ENCODE results near the gene SLC23A3.
A peak's percentile ranks its signal among the peaks of the same experiment; 100 is the strongest.

SLC23A3 gene

DNA sequence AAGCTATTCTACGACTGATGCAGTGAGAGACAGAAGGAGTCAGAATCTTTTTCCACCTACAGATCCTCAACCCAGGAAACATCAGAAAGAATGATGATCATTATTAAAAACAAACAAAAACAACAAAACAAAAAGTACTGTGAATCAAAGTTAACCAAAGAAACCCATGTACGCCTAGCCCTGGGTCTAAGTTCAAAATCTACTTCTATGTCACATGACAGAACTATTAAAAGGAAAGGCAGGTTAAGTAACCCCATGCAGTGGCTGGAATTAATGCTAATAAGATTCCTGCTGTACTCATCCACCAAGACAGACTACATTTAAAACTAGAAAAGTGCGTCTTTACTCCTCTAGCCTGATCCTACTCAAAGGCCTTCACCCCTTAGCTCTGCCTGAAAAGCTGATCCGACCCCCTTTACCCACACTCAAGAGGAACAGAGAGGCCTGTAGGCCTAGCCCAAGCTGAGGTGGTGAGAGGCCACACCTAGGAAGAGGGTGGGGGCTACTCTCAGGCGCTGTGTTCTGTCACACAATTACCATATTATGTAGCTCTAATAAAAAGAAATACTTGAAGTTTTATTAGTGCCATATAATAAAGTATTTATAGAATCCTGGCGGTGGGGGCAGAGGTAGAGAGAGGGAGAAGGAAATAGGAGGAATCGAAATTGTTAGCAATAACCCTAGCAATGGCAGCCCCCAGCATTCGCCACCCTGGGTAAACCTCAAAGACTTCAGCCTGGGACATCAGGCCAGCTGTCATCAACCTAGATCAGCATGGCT is 46.3 kb downstream of the SLC23A3 start:
- H3K27ac ChIP-seq = no peak overlapping the region
- TF ChIP-seq ZFX (IDR thresholded peaks at IDR 0.05; ENCODE audit: borderline replicate concordance) = no peak
- TF ChIP-seq, protein P1, sequence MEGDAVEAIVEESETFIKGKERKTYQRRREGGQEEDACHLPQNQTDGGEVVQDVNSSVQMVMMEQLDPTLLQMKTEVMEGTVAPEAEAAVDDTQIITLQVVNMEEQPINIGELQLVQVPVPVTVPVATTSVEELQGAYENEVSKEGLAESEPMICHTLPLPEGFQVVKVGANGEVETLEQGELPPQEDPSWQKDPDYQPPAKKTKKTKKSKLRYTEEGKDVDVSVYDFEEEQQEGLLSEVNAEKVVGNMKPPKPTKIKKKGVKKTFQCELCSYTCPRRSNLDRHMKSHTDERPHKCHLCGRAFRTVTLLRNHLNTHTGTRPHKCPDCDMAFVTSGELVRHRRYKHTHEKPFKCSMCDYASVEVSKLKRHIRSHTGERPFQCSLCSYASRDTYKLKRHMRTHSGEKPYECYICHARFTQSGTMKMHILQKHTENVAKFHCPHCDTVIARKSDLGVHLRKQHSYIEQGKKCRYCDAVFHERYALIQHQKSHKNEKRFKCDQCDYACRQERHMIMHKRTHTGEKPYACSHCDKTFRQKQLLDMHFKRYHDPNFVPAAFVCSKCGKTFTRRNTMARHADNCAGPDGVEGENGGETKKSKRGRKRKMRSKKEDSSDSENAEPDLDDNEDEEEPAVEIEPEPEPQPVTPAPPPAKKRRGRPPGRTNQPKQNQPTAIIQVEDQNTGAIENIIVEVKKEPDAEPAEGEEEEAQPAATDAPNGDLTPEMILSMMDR (IDR thresholded peaks at IDR 0.05) = no peak

DNA sequence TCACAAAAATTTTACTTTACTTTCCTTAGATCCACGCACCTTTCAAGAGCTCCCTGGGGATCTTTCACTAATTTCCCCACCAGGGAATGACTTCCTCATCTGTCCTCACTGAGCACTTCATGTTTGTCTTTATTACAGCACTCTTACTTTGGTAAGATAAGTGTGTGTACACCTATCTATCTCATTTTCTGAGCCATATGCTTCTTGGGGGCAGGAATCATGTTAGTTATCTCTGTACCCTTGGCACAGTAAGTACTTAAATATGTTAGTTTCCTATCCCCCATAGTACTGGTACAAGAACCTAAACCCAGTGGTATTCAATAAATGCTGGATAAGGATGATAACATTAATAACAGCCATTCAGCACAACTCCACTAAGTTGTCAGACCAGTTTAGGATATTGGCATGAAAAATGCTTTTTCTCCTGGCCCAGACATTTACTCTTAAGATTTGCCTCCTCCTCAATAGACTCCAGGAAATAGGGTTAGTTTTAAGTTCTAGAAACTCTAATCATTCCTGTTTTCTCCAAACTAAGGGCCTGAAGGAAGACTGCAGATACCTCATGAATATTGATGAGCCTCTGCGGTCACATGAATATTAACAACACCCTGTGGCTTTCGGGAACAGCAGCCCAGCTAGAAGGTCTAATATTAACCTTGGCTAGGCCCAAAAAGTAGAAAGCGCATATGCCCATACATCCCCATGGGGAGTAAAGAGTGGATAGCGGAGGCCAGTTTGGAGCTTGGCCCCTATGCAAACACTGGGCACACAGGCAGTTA is 47.4 kb downstream of the SLC23A3 start:
- TF ChIP-seq, protein P1 (IDR thresholded peaks at IDR 0.05) = no peak
- TF ChIP-seq ZFX (IDR thresholded peaks at IDR 0.05; ENCODE audit: borderline replicate concordance) = no peak
- H3K27ac ChIP-seq = no peak overlapping the region

DNA sequence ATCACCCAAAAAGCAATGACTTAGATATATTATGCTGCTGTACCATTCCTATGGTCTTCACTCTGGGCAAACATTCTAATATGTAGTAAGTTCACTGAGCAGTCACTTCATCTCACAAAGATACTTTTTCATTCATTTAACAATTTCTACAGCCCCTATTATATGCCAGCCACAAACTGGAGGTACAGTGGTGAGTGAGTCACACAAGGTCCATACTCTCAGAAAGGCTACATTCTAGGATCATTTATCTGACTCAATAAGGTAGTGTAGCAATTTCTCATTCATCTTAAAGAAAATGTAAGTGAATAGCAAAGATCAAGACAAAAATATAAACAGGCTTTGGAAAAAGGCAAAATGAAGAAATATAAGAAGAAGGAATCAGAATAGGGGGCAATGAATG is 49.7 kb downstream of the SLC23A3 start:
- TF ChIP-seq ZFX (IDR thresholded peaks at IDR 0.05; ENCODE audit: borderline replicate concordance) = no peak
- TF ChIP-seq, protein P1 (IDR thresholded peaks at IDR 0.05) = no peak
- no peak overlapping the region for H3K27ac ChIP-seq

DNA sequence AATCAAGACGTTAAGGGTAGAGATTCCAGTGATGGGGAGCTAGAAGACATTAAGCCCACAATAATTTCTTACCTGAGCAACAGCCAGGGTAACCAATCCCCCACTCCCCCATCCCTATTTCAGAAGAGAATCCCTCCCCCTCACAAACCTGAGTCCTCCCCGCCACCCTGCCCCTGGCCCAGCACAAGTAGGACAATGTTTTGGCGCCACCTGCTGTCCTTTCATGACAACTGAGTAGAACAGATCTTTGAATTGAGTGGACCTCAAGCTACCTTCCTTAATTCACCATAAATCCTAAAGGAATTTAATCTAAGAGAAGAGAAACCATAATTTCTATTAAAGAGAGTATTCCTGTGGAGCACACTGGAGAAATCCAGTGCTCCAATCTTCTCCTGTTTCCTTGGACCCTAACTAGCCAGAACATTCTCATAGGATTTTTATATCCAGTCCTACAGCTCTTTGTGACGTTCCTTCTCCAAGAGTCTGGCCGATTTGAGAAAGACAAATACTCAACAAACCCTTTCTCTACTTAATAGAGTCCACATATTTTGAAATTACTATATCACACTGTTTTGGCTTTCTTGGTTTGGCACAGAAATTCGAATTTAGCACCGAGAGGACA is 50.3 kb downstream of the SLC23A3 start:
- TF ChIP-seq, protein P1 (IDR thresholded peaks at IDR 0.05) = peak; percentile 88
- TF ChIP-seq ZFX (IDR thresholded peaks at IDR 0.05; ENCODE audit: borderline replicate concordance) = no peak
- no peak overlapping the region for H3K27ac ChIP-seq

DNA sequence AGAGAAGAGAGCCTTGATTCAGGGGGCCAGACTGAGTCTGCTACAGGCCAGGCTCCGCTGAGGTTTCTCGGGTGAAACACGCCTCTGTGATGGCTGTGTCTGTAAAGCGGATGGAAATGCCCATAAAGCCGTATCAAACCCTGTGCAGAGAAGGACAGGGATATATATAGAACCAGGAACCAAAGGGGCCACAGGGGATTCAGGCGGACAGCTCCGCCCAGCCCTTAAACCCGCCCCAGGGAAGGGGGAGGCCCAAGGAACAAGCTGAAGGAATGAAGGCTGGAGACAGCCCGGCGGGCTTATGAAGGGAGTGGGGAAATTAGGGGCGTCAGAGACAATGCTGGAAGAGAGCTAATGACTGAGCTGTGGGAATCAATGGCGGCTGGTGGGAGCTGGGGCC is 51.3 kb downstream of the SLC23A3 start:
- no peak overlapping the region for H3K27ac ChIP-seq
- TF ChIP-seq, protein P1 (IDR thresholded peaks at IDR 0.05) = no peak
- no peak for TF ChIP-seq ZFX (IDR thresholded peaks at IDR 0.05; ENCODE audit: borderline replicate concordance)

DNA sequence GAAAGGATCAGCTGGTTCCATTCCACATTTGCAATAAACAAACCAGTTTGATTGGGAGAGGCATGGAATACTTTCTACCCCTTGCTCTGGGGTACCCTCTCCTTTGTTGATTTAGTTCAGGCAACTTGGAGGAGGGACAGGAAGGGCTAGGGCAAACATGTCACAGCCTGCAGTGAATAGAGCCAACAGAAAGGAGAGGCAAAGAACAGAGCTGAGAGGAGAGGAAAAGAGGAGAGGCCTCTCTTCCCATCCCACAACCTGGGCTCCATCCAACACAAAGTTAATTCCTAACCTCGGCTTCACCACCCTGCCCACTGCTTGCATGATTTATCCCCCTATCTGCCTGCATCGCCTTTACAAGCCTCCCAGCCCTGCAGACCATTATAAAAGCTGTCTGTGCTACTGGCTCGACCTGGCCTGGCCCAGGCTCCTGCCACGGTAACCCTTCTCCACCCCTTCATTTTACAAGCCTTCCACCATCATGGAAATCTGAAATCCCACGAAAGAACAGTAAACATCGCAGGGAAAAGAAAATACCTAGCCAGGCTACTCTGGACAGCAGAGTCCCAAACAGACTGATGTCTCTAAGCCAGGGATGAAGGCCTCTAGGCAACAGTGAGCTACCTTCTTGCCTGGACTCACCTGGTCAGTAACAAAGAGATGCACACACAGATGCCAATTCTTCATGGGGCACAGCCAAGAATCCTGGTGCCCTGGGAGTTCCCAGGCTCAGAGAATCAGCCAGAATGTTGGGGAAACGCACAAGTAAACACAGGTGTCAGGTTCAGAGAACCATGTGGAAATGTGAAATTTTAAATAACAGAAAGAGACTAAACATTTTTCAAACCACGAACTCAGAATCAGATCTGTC is 52.8 kb downstream of the SLC23A3 start:
- no peak for TF ChIP-seq ZFX (IDR thresholded peaks at IDR 0.05; ENCODE audit: borderline replicate concordance)
- TF ChIP-seq, protein P1 (IDR thresholded peaks at IDR 0.05) = no peak

More for the DNA sequence above, 52.8 kb downstream of the SLC23A3 start:
- H3K27ac ChIP-seq = no peak overlapping the region
